Measurements from ENCODE around the gene PEA15.

DNA sequence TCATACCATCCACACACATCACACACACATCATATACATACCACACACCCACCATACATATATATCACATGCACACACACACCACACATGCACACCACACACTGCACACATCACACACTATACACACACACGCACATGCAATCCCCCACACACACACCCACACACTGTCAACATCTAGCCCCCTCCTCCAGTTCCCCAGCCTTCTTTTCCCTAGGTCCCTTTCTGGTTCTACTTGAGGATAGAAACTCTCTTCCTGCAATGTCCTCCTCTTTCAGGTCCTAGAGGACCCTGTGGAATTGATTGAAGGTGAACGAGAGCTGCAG is 10.5 kb upstream of the PEA15 start:
- TF ChIP-seq POLR2A (IDR thresholded peaks at IDR 0.05; ENCODE audit: low read depth, low read length) (no peak), MXI1 (IDR thresholded peaks at IDR 0.05; ENCODE audit: low read depth, low read length) (no peak), ZZZ3 (IDR thresholded peaks at IDR 0.05; ENCODE audit: control insufficient read depth, insufficient read length, low read depth) (no peak), RFX5 (IDR thresholded peaks at IDR 0.05; ENCODE audit: low read depth, low read length) (no peak), YY1 (IDR thresholded peaks at IDR 0.05; ENCODE audit: low read depth, low read length) (no peak), CHD1 (IDR thresholded peaks at IDR 0.05; ENCODE audit: low read depth, low read length) (no peak), ETV6 (conservative IDR thresholded peaks at IDR 0.05 in 1 of 2, IDR thresholded peaks at IDR 0.05 in 1 of 2; ENCODE audit: borderline replicate concordance in 1 of 2, low read depth in 1 of 2) (no peak), CEBPB (IDR thresholded peaks at IDR 0.05; ENCODE audit: borderline replicate concordance in 1 of 2, low read depth in 2 of 2, low read length in 2 of 2) (no peak), GABPA (IDR thresholded peaks at IDR 0.05; ENCODE audit: low read depth) (no peak), EP300 (IDR thresholded peaks at IDR 0.05; ENCODE audit: borderline replicate concordance in 1 of 2, control insufficient read depth in 1 of 2, low read depth in 2 of 2, low read length in 2 of 2) (no peak)
- TF ChIP-seq, protein P1, sequence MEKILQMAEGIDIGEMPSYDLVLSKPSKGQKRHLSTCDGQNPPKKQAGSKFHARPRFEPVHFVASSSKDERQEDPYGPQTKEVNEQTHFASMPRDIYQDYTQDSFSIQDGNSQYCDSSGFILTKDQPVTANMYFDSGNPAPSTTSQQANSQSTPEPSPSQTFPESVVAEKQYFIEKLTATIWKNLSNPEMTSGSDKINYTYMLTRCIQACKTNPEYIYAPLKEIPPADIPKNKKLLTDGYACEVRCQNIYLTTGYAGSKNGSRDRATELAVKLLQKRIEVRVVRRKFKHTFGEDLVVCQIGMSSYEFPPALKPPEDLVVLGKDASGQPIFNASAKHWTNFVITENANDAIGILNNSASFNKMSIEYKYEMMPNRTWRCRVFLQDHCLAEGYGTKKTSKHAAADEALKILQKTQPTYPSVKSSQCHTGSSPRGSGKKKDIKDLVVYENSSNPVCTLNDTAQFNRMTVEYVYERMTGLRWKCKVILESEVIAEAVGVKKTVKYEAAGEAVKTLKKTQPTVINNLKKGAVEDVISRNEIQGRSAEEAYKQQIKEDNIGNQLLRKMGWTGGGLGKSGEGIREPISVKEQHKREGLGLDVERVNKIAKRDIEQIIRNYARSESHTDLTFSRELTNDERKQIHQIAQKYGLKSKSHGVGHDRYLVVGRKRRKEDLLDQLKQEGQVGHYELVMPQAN (conservative IDR thresholded peaks at IDR 0.05) = no peak
- TF ChIP-seq, protein P2, sequence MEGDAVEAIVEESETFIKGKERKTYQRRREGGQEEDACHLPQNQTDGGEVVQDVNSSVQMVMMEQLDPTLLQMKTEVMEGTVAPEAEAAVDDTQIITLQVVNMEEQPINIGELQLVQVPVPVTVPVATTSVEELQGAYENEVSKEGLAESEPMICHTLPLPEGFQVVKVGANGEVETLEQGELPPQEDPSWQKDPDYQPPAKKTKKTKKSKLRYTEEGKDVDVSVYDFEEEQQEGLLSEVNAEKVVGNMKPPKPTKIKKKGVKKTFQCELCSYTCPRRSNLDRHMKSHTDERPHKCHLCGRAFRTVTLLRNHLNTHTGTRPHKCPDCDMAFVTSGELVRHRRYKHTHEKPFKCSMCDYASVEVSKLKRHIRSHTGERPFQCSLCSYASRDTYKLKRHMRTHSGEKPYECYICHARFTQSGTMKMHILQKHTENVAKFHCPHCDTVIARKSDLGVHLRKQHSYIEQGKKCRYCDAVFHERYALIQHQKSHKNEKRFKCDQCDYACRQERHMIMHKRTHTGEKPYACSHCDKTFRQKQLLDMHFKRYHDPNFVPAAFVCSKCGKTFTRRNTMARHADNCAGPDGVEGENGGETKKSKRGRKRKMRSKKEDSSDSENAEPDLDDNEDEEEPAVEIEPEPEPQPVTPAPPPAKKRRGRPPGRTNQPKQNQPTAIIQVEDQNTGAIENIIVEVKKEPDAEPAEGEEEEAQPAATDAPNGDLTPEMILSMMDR (IDR thresholded peaks at IDR 0.05 in 2 of 3, conservative IDR thresholded peaks at IDR 0.05 in 1 of 3; ENCODE audit: control insufficient read depth in 2 of 3, extremely low read depth in 1 of 3, insufficient read depth in 1 of 3, low read depth in 3 of 3, low read length in 3 of 3) = no peak
- TF ChIP-seq, protein P3, sequence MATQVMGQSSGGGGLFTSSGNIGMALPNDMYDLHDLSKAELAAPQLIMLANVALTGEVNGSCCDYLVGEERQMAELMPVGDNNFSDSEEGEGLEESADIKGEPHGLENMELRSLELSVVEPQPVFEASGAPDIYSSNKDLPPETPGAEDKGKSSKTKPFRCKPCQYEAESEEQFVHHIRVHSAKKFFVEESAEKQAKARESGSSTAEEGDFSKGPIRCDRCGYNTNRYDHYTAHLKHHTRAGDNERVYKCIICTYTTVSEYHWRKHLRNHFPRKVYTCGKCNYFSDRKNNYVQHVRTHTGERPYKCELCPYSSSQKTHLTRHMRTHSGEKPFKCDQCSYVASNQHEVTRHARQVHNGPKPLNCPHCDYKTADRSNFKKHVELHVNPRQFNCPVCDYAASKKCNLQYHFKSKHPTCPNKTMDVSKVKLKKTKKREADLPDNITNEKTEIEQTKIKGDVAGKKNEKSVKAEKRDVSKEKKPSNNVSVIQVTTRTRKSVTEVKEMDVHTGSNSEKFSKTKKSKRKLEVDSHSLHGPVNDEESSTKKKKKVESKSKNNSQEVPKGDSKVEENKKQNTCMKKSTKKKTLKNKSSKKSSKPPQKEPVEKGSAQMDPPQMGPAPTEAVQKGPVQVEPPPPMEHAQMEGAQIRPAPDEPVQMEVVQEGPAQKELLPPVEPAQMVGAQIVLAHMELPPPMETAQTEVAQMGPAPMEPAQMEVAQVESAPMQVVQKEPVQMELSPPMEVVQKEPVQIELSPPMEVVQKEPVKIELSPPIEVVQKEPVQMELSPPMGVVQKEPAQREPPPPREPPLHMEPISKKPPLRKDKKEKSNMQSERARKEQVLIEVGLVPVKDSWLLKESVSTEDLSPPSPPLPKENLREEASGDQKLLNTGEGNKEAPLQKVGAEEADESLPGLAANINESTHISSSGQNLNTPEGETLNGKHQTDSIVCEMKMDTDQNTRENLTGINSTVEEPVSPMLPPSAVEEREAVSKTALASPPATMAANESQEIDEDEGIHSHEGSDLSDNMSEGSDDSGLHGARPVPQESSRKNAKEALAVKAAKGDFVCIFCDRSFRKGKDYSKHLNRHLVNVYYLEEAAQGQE (IDR thresholded peaks at IDR 0.05; ENCODE audit: low read depth, low read length) = no peak

Data from GM12878 (cell line).